Activated CD4-positive, alpha-beta T cell treated with anti-CD3 and anti-CD28 coated beads, Interleukin-2, amount 10 ng/mL, durations not matched to agents 24 days and 14 days (primary cell): ENCODE results near the gene ATRNL1. TPM values are rescaled to one million over a fixed set of nuclear protein-coding genes. Genes with fewer than 3 reads are reported as not detected.
A peak's percentile ranks its signal among the peaks of the same experiment; 100 is the strongest.
"Not testable (repeated sequence)": the region's sequence is repeated elsewhere in the genome, so short reads cannot be mapped to it uniquely, and the experiment has no call there.

Experiments
- DNase-seq: peaks from one replicate; pipeline ENCODE4 v3.0.0; 2022
- H3K27ac Mint-ChIP-seq: one replicate; pipeline ENCODE4 v1.8.0; 2022; ENCODE audit warnings: mild to moderate bottlenecking, mixed read lengths
- H3K27me3 Mint-ChIP-seq: one replicate; pipeline ENCODE4 v1.8.0; 2022; ENCODE audit warnings: mixed read lengths
- H3K36me3 Mint-ChIP-seq: one replicate; pipeline ENCODE4 v1.8.0; 2022; ENCODE audit warnings: low read depth, mild to moderate bottlenecking, mixed read lengths
- H3K4me1 Mint-ChIP-seq: one replicate; pipeline ENCODE4 v1.8.0; 2021; ENCODE audit warnings: mixed read lengths
- H3K4me3 Mint-ChIP-seq: one replicate; pipeline ENCODE4 v1.8.0; 2022; ENCODE audit warnings: mild to moderate bottlenecking, moderate library complexity, mixed read lengths
- H3K9me3 Mint-ChIP-seq: one replicate; pipeline ENCODE4 v1.8.0; 2021; ENCODE audit warnings: mixed read lengths
- intact Hi-C: fragments of 100-400 bp; cut with micrococcal nuclease; formaldehyde crosslinking; loops from one replicate; pipeline ENCODE4 v1.15.1; 2023
- total RNA-seq: library from RNA; stranded (reverse); gene quantifications from 2 replicates; pipeline ENCODE4 v1.2.3, GENCODE V29; 2022

ATRNL1 gene
- total RNA-seq, 1 donor from 2014 or later: 0.26 TPM

DNA sequence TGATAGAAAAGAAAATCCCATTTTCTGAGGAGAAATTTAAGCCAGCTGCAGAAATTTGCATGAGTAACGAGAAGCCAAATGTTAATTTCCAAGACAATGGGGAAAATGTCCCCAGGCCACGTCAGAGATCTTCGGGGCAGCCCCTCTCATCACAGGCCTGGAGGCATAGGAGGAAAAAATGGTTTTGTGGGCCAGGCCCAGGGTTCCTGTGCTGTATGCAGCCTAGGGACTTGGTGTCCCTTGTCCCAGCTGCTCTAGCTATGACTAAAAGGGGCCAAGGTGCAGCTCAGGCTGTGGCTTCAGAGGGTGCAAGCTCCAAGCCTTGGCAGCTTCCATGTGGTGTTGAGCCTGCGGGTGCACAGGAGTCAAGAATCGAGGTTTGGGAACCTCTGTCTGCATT, 12.2 kb downstream of the ATRNL1 start:
- H3K4me1 Mint-ChIP-seq, DNase-seq, H3K27ac Mint-ChIP-seq, H3K4me3 Mint-ChIP-seq, H3K36me3 Mint-ChIP-seq, intact Hi-C loops, H3K27me3 Mint-ChIP-seq, H3K9me3 Mint-ChIP-seq: not testable (repeated sequence)

DNA sequence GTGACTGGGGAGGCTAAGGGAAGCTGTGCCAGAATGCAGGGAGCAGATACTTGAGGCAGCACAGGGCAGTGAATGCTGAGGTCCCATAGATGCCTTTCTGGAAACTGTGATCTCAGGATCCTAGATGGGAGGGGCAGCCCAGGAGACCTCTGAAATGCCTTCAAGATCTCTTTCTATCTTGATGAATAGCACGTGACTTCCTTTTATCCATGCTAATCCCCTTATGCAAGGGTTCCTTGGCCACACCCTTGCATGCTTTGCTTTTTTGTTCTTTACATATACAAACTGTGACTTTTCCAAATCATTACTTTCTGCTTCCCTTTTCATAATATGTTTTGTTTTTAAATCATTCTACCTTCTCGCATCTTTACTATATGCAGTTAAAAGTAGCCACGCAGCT, 14.7 kb downstream of the ATRNL1 start:
- H3K27me3 Mint-ChIP-seq: no peaks in the 10 kb centered on the region
- intact Hi-C loops: no loop called here
- H3K36me3 Mint-ChIP-seq: no peaks in the 10 kb centered on the region
- H3K4me1 Mint-ChIP-seq: no peaks in the 10 kb centered on the region
- DNase-seq: no peak
- no peak overlapping the region for H3K4me3 Mint-ChIP-seq
- H3K9me3 Mint-ChIP-seq: peaks cover 4% of the 10 kb centered on the region
- H3K27ac Mint-ChIP-seq: no peak overlapping the region

DNA sequence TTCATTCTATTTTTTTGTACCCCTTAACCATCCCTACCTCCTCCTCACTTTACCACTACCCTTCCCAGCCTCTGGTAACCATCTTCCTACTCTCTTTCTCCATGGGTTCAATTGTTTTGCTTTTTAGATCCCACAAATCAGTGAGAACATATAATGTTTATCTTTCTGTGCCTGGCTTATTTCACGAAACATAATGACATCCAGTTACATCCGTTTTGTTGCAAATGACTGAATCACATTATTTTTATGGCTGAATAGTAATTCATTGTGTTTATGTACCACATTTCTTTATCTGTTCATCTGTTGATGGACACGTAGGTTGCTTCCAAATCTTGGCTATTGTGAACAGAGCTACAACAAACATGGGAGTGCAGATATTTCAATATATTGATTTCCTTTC, 24.1 kb downstream of the ATRNL1 start:
- intact Hi-C loops: no loop called here
- Mint-ChIP-seq H3K27me3 (peaks cover 17% of the 10 kb centered on the region), H3K4me3 (no peak overlapping the region), H3K36me3 (no peaks in the 10 kb centered on the region), H3K9me3 (no peaks in the 10 kb centered on the region), H3K4me1 (no peaks in the 10 kb centered on the region), H3K27ac (no peak overlapping the region)
- no peak for DNase-seq

DNA sequence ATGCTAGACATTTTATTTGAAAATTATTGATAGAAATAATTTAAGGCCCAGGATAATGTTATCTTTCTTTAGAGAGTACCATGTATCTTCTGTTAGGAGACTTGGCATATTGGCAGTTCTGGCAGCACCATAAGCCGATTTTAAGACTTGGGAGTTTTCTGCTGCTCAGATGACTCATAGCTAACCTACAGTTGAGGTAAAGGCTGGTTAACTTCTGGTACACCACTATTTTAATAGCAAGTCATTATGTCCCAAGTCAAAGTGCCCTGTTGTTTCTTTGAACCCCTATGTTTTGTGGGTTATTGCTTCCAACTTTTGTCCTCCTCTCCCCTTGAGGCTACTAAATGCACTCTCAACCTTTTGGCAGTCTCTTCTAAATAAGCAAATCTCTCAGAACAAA, 25.2 kb downstream of the ATRNL1 start:
- intact Hi-C loops: no loop called here
- DNase-seq: no peak
- Mint-ChIP-seq H3K36me3 (no peaks in the 10 kb centered on the region), H3K4me3 (no peak overlapping the region), H3K27ac (no peak overlapping the region), H3K4me1 (no peaks in the 10 kb centered on the region), H3K9me3 (no peaks in the 10 kb centered on the region), H3K27me3 (peaks cover 17% of the 10 kb centered on the region)

DNA sequence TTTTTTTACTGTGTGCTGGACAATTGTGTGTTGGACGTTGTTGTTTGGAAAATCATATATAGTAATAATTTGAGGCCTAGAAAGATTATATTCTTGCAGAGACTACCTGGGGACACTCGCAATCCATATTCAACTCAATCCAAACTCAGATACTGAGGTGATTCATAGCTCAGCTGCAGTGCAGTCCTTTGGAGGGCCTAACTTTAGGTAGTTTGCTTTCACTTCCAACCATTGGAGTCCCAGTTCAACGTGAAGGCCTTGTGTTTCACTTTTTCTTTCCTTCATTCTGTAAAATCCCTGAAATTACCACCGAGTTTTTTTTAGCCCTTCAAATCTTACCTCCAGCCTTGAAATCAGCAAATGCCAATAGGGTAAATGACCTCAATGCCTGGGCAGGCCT, 32.3 kb downstream of the ATRNL1 start:
- H3K27ac Mint-ChIP-seq: no peak overlapping the region
- intact Hi-C loops: loop anchor here (5.0 kb wide), 1 partner anchor 573 kb away; no protein-coding TSS in a partner anchor
- no peaks in the 10 kb centered on the region for H3K9me3 Mint-ChIP-seq

DNA sequence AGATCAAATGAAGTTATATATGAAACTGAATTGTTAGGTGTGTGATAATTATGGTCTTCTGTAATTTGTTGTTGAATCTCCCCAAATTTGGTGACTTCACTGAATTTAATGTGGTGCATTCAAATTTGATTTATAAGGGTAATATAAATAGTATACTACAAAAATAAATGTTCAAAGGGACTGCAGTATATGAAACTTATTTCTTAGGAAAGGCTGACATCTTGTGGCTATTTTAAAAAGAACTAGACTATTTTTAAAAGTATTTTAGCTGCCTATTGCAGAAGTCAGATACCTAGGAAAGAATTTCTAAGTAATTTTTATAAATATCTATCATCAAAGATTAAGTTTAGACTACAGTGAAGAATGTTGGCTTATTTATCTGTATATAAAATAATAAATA, 36.6 kb downstream of the ATRNL1 start:
- Mint-ChIP-seq H3K4me3 (no peak overlapping the region), H3K27ac (no peak overlapping the region), H3K4me1 (no peaks in the 10 kb centered on the region), H3K27me3 (no peaks in the 10 kb centered on the region), H3K9me3 (no peaks in the 10 kb centered on the region), H3K36me3 (no peaks in the 10 kb centered on the region)
- DNase-seq: no peak
- intact Hi-C loops: loop anchor here (1.0 to 5.0 kb wide), 3 partner anchors 252 to 827 kb away; no protein-coding TSS in a partner anchor

More for the DNA sequence above, 32.3 kb downstream of the ATRNL1 start:
- Mint-ChIP-seq H3K4me3 (no peak overlapping the region), H3K36me3 (no peaks in the 10 kb centered on the region), H3K4me1 (no peaks in the 10 kb centered on the region), H3K27me3 (no peaks in the 10 kb centered on the region)
- no peak for DNase-seq

DNA sequence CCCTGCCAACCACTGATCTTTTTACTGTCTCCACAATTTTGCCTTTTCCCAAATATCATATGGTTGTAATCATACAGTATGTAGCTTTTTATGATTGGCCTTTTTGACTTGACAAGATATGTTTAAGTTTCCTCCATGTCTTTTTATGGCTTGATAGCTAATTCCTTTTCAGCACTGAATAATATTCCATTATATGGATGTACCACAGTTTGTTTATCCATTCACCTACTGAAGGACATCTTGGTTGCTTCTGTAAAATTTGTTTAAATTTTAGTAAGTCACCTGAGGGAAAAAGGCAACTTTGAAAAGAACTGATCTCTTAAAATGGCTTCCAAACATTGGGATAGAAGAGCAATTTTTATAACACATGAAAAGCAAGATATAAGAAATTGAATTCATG, 43.5 kb downstream of the ATRNL1 start:
- Mint-ChIP-seq H3K4me3 (no peak overlapping the region), H3K27me3 (peaks cover 3% of the 10 kb centered on the region), H3K27ac (no peak overlapping the region), H3K4me1 (no peaks in the 10 kb centered on the region), H3K36me3 (no peaks in the 10 kb centered on the region), H3K9me3 (peaks cover 3% of the 10 kb centered on the region)
- intact Hi-C loops: no loop called here
- DNase-seq: no peak

DNA sequence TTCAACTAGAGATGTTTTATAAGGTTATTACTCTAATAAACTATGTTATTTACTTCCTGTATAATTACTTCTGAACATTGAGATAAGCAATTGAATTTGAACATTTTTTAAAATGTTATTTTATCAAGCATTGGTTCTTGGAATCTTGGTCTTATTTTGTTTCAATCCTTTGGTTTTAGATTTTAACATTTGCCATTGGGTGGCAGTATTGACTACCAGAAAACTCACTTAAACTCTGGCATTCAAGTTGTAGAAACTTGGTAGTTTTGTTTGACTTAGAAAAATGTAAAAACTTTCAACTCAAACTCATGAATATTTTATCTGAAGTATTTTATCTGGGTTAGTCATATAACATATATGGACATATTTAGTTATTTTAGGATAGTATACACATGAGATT, 48.1 kb downstream of the ATRNL1 start:
- H3K27me3 Mint-ChIP-seq: peaks cover 3% of the 10 kb centered on the region
- DNase-seq: no peak
- peaks cover 3% of the 10 kb centered on the region for H3K9me3 Mint-ChIP-seq
- no peak overlapping the region for H3K4me3 Mint-ChIP-seq
- intact Hi-C loops: no loop called here
- H3K4me1 Mint-ChIP-seq: no peaks in the 10 kb centered on the region
- no peak overlapping the region for H3K27ac Mint-ChIP-seq
- H3K36me3 Mint-ChIP-seq: no peaks in the 10 kb centered on the region

DNA sequence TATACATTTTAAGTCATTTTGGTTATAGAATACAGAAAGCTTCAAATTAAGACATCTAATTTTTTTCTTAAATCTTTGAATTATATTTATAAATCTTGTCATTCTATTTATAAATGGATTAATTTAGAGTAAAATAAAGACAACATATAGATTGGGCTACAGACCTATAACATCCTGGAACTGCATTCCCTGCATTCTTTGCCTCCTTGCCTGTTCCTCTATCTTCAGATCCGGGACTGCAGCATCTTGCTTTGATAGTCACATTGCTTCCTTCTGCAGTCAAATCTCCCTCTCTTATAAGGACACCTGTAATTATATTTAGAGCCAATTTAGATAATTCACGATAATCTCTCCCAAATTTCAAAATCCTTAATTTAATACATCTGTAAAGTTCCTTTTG, 64.2 kb downstream of the ATRNL1 start:
- H3K4me1 Mint-ChIP-seq: no peaks in the 10 kb centered on the region
- H3K36me3 Mint-ChIP-seq: no peaks in the 10 kb centered on the region
- no peak for DNase-seq
- intact Hi-C loops: no loop called here
- H3K4me3 Mint-ChIP-seq: no peak overlapping the region
- no peak overlapping the region for H3K27ac Mint-ChIP-seq
- H3K27me3 Mint-ChIP-seq: peaks cover 9% of the 10 kb centered on the region
- H3K9me3 Mint-ChIP-seq: peaks cover 3% of the 10 kb centered on the region

DNA sequence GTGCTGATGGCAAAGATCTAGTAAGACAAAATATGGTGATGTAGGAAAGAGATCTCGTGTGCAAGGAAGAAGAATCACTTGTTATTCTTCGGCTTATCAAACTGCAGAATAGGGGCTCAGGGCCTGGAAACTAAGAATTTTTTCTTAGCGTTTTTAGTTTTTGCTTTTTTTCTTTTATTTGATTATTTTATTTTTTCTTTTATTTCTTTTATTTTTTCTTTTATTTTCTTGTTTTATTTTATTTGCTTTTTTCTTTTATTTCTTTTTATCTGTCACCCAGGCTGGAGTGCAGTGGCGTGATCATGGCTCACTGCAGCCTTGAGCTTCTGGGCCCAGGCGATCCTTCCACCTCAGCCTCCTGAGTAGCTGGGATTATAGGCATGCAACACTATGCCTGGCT, 70.0 kb downstream of the ATRNL1 start:
- intact Hi-C loops: loop anchor here (10.0 kb wide), 1 partner anchor 252 kb away; no protein-coding TSS in a partner anchor
- no peak overlapping the region for H3K27ac Mint-ChIP-seq
- no peaks in the 10 kb centered on the region for H3K9me3 Mint-ChIP-seq
- H3K4me1 Mint-ChIP-seq: no peaks in the 10 kb centered on the region
- H3K36me3 Mint-ChIP-seq: no peaks in the 10 kb centered on the region
- H3K27me3 Mint-ChIP-seq: peaks cover 4% of the 10 kb centered on the region
- H3K4me3 Mint-ChIP-seq: no peak overlapping the region
- no peak for DNase-seq

DNA sequence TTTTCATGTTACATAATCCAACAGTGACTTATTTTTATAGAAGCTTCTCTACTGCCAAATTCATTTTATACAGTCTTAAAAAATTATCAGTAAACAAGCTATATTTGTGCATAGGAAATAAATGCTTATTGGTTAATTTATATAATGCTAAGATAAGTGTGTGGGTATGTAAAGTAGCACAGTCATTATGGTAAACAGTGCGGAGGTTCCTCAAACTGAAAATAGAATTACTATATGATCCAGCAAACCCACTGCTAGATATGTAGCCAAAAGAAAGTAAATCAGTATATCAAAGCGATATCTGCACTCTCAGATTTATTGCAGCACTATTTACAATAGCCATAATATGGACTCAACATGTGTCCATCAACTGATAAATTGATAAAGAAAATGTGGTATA, 71.1 kb downstream of the ATRNL1 start:
- H3K27me3 Mint-ChIP-seq: peaks cover 4% of the 10 kb centered on the region
- no peaks in the 10 kb centered on the region for H3K36me3 Mint-ChIP-seq
- no peak overlapping the region for H3K4me3 Mint-ChIP-seq
- no peak for DNase-seq
- no peak overlapping the region for H3K27ac Mint-ChIP-seq
- intact Hi-C loops: loop anchor here (10.0 kb wide), 1 partner anchor 251 kb away; no protein-coding TSS in a partner anchor
- H3K4me1 Mint-ChIP-seq: no peaks in the 10 kb centered on the region
- H3K9me3 Mint-ChIP-seq: no peaks in the 10 kb centered on the region

DNA sequence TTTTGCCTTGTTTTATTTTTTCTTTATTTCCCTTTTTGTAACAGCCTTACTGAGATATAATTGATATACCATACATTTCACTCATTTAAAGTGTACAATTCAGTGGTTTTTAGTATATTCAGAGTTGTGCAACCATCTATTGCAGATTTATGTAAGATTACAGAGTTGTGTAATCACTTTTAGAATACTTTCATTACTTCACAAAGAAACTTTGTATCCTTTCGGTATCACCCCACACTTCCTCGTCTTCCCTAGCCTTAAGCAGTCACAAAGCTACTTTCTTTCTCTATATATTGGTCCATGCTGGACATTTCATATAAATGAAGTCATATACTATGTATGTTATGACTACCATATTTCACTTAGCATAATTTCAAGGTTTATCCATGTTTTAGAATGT, 74.6 kb downstream of the ATRNL1 start:
- Mint-ChIP-seq H3K27me3 (peaks cover 4% of the 10 kb centered on the region), H3K36me3 (no peaks in the 10 kb centered on the region), H3K4me1 (no peaks in the 10 kb centered on the region), H3K27ac (no peak overlapping the region), H3K4me3 (no peak overlapping the region), H3K9me3 (no peaks in the 10 kb centered on the region)
- intact Hi-C loops: loop anchor here (10.0 kb wide), 1 partner anchor 247 kb away; no protein-coding TSS in a partner anchor
- no peak for DNase-seq

DNA sequence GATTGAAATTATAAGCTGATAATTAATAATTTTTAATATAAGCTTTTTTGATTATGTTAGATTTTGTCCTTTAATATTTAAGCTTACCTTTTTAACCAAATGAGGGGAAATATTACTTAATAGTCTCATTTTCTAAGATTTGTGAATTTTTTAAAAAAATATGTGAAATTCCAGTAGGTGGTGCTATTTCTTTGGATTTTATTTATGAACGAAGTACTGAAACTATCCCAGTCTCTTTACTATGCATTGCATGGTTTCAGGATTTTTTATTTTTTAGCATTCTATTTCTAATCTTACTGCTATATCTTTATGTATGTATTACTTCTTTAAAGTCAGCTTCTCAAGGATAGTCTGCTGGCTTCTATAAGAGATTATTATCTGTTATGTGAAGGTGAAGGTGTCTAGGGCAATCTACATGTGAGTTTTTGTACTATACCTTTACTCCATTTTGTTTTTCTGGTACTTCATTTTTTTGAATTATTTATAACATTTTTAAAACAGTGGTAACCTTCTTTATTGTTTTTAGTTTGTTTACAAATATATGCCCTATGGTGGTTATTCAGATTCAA, 78.3 kb downstream of the ATRNL1 start:
- no peaks in the 10 kb centered on the region for H3K4me1 Mint-ChIP-seq
- H3K4me3 Mint-ChIP-seq: no peak overlapping the region
- H3K36me3 Mint-ChIP-seq: no peaks in the 10 kb centered on the region

DNA sequence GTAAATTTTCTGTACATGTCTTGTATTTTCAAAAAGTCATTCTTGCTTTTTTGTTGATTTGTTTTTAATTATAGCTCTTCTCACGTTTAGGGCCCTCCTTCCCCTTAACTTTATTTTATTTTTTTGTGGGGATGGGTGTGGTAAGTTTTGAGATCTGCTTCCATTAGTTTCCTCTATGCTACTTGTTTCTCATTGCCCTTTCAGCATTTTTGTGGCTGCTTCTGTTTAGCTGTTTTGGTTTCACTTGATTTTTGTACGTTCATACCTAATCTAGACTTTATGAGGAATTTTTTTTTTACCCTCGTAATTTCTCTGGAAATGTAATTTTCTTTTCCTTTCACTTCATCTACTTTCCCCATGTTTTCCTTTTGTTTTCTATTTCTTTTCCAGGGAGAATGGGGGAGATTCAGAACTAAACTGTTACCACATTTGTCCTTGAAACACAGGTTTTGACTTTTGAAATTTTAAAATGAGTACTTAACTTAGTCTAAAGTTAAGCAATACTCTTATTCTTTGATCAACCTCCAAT, 80.8 kb downstream of the ATRNL1 start:
- Mint-ChIP-seq H3K4me1 (no peaks in the 10 kb centered on the region), H3K9me3 (no peaks in the 10 kb centered on the region), H3K4me3 (no peak overlapping the region), H3K27me3 (no peaks in the 10 kb centered on the region), H3K36me3 (no peaks in the 10 kb centered on the region), H3K27ac (no peak overlapping the region)
- DNase-seq: no peak
- intact Hi-C loops: loop anchor here (5.0 kb wide), 1 partner anchor 1213 kb away; no protein-coding TSS in a partner anchor

More for the DNA sequence above, 78.3 kb downstream of the ATRNL1 start:
- H3K9me3 Mint-ChIP-seq: no peaks in the 10 kb centered on the region
- H3K27me3 Mint-ChIP-seq: peaks cover under 1% of the 10 kb centered on the region
- intact Hi-C loops: loop anchor here (5.0 kb wide), 1 partner anchor 1216 kb away; no protein-coding TSS in a partner anchor
- DNase-seq: no peak
- no peak overlapping the region for H3K27ac Mint-ChIP-seq

DNA sequence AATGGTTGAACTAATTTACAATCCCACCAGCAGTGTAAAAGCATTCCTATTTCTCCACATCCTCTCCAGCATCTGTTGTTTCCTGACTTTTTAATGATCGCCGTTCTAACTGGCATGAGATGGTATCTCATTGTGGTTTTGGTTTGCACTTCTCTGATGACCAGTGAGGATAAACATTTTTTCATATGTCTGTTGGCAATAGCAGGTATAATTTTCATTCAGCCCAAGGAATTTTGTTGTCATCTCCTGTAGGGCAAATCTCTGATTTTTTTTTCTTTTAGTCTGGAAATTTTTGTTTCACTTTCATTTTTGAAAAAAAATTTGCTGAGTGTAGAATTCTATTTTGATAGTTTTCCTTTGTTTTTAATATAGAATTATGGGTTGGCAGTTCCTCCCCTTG, 114.1 kb downstream of the ATRNL1 start:
- H3K9me3 Mint-ChIP-seq: not testable (repeated sequence)
- H3K4me3 Mint-ChIP-seq: peak overlapping the region; percentile 85

More for the DNA sequence above, 114.1 kb downstream of the ATRNL1 start:
- intact Hi-C loops, H3K4me1 Mint-ChIP-seq, H3K36me3 Mint-ChIP-seq, DNase-seq, H3K27ac Mint-ChIP-seq, H3K27me3 Mint-ChIP-seq: not testable (repeated sequence)
